Amygdala (tissue), 56 donors: ENCODE measurements around the gene MCAM.

ENCODE experiments used
- DNase-seq, 56 donors: peaks; one replicate each; lab custom pipeline; 2025; lab: John Stamatoyannopoulos, UW

Gene MCAM

DNA sequence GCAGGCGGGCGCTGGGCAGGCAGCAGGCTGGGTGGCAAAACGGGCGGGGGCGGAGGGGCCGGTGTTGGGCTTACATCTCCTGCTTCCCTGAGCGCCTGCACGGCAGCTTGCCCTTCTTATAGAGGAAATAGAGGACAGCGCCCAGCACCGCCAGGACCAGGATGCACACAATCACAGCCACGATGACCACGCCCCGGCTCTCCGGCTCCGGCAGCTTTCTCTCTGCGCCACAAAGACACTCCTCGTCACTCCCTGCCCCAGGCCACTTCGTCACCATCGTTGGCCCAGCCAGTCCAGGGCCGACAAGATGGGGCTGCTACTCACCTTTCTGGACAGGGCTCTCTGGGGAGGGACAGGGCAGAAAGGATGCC, 6.3 kb downstream of the MCAM start:
- no peak for DNase-seq

- no peak for DNase-seq
Observed at GRCh38 chr11:119309953-119310681, 6.8 kb downstream of the MCAM start.

- DNase-seq: no peak
Observed at GRCh38 chr11:119309411-119309810, 7.5 kb downstream of the MCAM start.

GRCh38 chr11:119307974-119308373, 9.0 kb downstream of the MCAM start:
- DNase-seq: no peak

- DNase-seq: peak in 1 of 56 donors; percentile 20
Observed at GRCh38 chr11:119307219-119307618, 9.7 kb downstream of the MCAM start.

GRCh38 chr11:119306373-119306890, 10.5 kb downstream of the MCAM start:
- no peak for DNase-seq

GRCh38 chr11:119305556-119306372, 11.2 kb downstream of the MCAM start:
- no peak for DNase-seq

DNA sequence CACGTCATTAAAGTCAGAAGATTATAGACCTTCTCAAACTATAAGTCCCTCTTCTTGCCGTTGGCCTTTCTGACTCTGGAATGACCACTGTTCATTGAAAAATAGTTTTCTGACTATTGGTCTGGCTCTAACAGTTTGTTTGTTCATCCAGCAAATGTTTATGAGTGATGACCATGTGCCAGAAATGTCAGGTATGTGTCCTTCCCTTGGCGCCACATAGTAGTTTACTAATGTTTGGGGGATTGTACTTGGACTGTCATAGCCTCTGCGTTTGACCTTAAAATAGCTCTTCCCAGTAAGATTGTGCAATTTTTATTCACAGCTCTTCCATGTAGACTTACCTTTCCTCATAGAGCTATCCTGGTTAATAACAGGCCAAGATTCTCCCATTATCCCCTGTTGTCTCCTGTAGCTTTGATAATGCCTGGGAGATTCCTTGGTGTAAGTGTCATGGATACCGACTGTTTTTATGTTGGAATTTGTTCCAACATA, 13.7 kb downstream of the MCAM start:
- DNase-seq: no peak

- DNase-seq: no peak
Observed at GRCh38 chr11:119300198-119300964, 16.5 kb downstream of the MCAM start.

DNA sequence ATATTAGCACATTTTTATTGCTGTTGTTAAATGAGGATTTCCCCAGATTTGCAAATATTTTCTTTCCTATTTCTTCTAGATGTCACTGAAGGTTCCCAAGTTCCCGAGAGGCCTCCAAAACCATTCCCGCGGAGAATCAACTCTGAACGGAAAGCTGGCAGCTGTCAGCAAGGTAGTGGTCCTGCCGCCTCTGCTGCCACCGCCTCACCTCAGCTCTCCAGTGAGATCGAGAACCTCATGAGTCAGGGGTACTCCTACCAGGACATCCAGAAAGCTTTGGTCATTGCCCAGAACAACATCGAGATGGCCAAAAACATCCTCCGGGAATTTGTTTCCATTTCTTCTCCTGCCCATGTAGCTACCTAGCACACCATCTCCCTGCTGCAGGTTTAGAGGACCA, 17.5 kb downstream of the MCAM start:
- no peak for DNase-seq

DNA sequence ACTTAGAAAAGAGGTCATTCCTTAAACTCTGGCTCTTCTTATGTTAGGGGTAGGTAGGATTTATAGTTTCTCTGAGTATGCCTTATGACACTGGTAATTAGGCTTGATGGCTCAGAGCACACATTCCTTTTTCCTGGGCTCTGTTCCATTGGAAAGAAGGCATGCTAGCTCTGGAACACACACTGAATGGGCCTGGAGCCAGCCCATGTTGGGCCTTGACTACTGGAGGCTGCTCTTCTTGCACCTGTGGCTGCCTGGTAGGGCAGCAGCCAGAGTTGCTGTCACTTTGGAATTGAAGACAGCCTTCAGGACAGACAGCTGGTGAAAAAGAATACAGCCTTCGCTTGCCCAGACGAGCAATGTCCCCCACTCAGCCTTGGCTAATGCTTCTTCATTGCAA, 18.2 kb downstream of the MCAM start:
- DNase-seq: no peak

DNA sequence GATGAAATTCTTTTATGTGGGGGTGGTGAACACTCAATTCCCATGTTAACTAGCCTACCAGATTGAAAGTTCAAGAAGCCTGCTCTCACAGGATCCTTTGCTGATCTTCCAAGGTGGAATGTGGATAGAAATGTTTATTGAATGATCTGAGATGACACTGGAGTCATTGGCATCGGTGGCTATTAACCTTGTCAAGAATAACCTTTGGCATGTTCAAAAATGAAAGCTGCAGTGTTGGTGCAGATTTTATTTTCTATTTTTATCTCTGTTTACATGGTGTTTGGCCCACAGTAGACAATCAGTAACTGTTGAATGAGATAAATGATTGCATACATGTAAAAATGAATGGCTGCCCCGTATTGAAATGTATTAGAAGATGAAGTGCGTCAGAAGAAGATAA, 19.0 kb downstream of the MCAM start:
- DNase-seq: no peak

DNA sequence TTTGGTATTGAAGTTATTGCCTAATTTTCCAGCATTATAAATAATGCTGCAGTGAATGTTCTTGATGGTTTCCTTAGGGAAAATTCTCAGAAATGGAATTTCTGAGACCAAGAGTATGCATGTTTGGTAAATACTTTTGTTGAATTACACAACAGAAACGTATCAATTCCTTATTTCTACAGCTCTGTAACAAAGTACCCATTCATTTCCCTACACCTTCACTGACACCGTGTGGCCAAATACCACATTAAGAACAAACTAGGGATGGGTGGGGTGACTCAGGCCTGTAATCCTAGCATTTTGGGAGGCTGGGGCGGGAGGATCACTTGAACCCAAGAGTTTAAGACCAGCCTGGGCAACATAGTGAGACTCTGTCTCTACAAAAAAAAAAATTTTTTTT, 21.8 kb downstream of the MCAM start:
- DNase-seq: no peak

GRCh38 chr11:119293461-119293860, 23.5 kb downstream of the MCAM start:
- no peak for DNase-seq

DNA sequence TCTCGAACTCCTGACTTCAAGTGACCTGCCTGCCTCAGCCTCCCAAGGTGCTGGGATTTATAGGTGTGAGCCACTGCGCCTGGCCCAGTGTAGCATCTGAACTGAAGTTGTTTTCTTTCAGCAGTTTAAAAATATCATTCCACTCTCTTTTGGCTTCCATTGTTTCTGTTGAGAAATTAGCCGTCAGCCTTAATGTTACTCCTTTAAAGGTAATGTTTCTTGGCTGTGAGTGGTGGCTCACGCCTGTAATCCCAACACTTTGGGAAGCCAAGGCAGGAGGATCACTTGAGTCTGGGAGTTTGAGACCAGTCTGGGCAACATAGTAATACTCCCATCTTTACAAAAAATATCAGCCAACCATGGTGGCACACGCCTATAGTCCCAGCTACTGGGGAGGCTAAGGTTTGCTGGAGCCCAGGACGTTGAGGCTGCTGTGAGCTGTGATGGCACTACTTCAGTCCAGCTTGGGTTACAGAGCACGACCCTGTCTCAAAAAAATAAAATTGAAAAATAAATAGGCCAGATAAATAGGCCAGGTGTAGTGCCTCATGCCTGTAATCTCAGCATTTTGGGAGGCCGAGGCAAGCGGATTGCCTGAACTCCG, 25.9 kb downstream of the MCAM start:
- no peak for DNase-seq

DNA sequence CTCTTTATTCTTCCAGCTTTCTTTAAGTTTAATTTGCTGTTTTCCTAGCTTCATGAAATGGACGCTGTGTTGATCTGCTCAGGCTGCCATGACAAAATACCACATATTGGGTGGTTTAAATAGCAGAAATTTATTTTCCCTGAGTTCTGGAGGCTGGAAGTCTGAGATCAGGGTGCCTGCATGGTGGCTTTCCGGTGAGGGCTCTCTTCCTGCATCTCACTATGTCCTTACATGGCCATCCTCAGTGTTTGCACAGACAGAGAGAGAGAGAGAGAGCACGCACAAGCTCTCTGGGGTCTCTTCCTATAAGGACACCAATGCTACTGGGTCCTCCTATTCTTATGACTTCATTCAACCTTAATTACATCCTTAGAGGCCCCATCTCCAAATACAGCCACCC, 28.7 kb downstream of the MCAM start:
- no peak for DNase-seq

GRCh38 chr11:119285431-119285830, 31.5 kb downstream of the MCAM start:
- no peak for DNase-seq

DNA sequence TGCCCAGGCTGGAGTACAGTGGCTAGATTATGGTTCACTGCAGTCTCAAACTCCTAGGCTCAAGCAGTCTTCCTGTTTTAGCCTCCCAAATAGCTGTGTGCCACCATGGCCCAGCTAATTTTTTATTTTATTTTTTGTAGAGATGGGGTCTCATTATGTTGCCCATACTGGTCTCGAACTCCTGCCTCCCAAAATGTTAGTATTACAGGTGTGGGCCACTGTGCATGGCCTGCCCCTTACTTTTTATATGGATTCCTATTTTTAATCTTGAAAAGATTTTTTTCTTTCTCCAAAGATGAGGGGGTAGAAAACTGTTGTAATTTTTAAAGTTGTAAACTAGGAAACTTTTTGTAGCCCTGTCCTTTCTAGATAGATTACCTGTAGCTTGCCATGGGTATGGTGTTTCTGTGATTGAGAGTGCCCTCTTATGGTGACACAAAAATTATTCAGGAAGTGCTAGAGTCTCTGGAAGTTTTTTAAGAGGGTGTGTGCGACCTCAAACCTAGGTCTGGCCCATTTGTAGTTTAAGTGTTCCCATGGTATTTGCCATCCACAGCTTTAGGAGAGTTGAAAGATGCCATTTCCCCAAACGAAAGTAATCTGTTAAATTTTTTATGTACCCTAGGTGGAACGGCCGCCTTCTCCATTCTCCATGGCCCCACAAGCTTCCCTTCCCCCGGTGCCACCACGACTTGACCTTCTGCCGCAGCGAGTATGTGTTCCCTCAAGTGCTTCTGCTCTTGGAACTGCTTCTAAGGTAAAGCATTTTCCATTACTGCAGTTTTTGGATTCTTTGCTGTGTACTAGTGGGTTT, 32.4 kb downstream of the MCAM start:
- no peak for DNase-seq

DNA sequence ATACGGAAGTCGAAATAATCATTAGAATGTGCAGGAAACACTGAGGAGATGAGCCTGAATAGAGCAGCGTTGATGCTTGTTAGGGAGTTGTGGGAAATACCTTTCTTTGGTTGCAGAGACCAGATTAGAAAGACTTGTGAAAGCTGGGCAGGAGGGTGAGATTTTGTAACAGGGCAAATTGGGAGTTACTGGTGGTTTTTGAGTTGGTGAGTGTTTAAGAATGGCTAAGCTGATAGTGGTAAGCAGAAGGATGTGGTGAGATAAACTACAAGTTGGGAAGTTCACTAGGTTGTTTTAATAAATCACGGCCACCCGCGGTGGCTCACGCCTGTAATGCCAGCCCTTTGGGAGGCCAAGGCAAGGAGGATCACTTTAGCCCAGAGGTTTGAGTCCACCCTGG, 34.4 kb downstream of the MCAM start:
- DNase-seq: no peak

DNA sequence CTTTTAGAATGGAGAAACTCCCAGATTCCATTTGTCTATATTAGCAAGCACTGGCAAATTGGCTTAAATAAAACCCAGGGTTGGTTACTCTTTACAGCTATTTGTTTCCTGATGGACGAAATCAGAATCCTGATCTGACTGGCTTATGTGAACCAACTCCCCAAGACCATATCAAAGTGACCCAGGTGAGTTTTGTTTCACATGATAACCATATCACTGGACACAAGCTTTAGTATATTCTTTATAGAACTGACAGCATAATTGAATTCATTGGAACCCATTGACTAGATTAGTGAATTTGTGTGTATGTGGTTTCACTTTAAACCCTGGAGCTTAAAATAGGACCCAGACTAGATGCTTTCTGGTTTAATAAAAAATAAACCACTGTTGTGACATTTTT, 39.3 kb downstream of the MCAM start:
- no peak for DNase-seq
